ENCODE results near the gene RDH13.

DNA sequence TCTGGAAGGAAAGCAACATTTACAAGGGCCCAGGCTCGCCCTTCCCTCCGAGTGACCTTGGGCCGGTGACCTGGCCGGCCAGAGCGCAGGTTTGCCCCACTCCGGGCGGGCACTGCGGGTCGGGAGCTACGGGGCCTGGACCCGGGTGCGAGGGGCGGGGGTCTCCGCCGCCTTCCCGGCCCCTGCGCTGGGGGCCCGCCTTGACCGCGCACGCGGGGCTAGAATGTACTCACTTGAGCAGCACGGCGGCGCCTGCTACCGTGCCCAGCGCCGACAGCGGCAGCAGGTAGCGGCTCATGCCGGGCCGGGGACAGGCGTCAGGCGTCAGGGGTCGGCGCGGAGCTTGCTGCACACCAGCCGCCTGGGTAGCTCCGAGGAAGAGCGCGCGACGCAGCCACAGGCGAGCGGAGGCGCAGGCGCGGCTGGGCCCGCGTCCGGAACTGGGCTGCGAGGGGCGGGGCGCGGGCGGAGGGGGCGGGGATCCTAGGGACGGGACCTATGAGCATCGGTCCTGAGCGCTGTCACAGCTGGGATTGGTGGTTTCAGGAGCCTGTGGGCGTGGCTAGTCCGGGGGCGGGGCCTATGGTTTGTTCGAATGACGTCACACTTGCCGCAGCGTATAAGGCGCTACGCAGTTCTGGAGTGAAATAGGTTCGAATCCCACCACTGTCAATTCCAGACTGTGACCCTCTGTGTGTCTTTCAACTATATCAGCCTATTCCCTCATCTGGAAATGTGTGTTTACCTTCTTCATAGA is at the start of gene RDH13:
- TF ChIP-seq, protein P1, sequence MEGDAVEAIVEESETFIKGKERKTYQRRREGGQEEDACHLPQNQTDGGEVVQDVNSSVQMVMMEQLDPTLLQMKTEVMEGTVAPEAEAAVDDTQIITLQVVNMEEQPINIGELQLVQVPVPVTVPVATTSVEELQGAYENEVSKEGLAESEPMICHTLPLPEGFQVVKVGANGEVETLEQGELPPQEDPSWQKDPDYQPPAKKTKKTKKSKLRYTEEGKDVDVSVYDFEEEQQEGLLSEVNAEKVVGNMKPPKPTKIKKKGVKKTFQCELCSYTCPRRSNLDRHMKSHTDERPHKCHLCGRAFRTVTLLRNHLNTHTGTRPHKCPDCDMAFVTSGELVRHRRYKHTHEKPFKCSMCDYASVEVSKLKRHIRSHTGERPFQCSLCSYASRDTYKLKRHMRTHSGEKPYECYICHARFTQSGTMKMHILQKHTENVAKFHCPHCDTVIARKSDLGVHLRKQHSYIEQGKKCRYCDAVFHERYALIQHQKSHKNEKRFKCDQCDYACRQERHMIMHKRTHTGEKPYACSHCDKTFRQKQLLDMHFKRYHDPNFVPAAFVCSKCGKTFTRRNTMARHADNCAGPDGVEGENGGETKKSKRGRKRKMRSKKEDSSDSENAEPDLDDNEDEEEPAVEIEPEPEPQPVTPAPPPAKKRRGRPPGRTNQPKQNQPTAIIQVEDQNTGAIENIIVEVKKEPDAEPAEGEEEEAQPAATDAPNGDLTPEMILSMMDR (IDR thresholded peaks at IDR 0.05): no peak
- TF ChIP-seq POLR2AphosphoS5 (IDR thresholded peaks at IDR 0.05) (no peak), POLR2A (IDR thresholded peaks at IDR 0.05) (no peak), EP300 (IDR thresholded peaks at IDR 0.05) (no peak)
